Erythroblast (primary cell): Measurements from ENCODE around the gene GLI3.

Experiments
- GATA1 ChIP-seq: IDR thresholded peaks from 2 replicates; pipeline ENCODE4 v1.6.1; 2011; ENCODE audit warnings: low read depth, mild to moderate bottlenecking, control low read depth, low read length, moderate library complexity
- POLR2A ChIP-seq: IDR thresholded peaks from 2 replicates; pipeline ENCODE4 v1.6.1; 2011; ENCODE audit warnings: mild to moderate bottlenecking, low read length

DNA sequence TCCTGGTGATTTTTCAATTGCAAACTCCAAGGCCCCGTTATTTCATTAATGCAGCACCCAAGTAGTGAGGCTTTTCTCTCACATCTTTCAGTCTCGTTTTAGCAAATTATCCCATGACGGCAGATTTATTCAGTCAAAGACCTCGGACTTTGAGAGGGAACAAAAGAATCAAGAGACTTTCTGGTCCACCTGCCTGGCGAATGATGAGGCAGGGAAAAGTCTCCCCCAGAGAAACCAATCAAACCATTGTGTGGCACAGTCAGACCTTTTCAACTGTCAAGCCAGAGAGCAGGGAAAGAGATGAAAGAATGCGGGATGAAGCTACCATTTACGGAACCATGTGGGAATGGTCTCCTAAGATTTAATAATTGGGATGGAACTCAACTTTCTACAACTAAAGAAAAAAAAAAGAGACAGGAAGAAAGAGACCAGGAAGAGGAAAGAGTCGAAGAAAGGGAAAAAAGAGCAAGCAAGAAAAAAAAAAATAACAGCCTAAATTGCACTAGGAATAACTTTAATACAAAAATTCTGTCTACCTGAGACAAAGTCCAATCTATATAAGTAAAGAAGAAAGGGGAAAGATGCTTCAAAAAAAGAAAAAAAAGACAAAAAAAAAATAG, 22.8 kb downstream of the GLI3 start:
- no peak for TF ChIP-seq POLR2A
- TF ChIP-seq GATA1 = no peak
